Right atrium auricular region (tissue), 2 donors: ENCODE measurements around the gene ENTPD8. TPM values are rescaled to one million over a fixed set of nuclear protein-coding genes. Genes with fewer than 3 reads are reported as not detected.
"Not testable (repeated sequence)": the region's sequence is repeated elsewhere in the genome, so short reads cannot be mapped to it uniquely, and the experiment has no call there.

Experiments
- DNase-seq: peaks from one replicate; pipeline ENCODE4 v3.0.0-alpha.2; 2019; ENCODE audit warnings: low spot score
- H3K27ac ChIP-seq, 2 donors: fragments of 200-600 bp; sonication (generic); 1 replicate in 1 of 2; 2 replicates in 1 of 2; pipeline ENCODE4 v1.5.1; 2016 to 2019
- H3K27me3 ChIP-seq, 2 donors: fragments of 200-600 bp; sonication (generic); one replicate each; pipeline versions ENCODE4 v1.5.1 to v1.6.0; 2017 to 2019
- H3K36me3 ChIP-seq: fragments of 200-600 bp; sonication (generic); one replicate; pipeline ENCODE4 v1.5.1; 2016
- H3K4me1 ChIP-seq, 2 donors: fragments of 200-600 bp; sonication (generic); one replicate each; pipeline versions ENCODE4 v1.5.1 to v1.6.0; 2017 to 2019
- H3K4me3 ChIP-seq, 2 donors: fragments of 200-600 bp; sonication (generic); 1 replicate in 1 of 2; 2 replicates in 1 of 2; pipeline ENCODE4 v1.5.1; 2017 to 2019; ENCODE audit warnings: mild to moderate bottlenecking in 1 of 2, moderate library complexity in 1 of 2
- H3K9me3 ChIP-seq, 2 donors: fragments of 200-600 bp; sonication (generic); one replicate each; pipeline ENCODE4 v1.5.1; 2019
- total RNA-seq, 2 donors: library from RNA; depleted of rRNA; stranded (reverse); fragments of >200 nt; gene quantifications; one replicate each; pipeline ENCODE4 v1.1.0, GENCODE V29; 2016
- TF ChIP-seq, protein P1 (sequence below), 2 donors: fragments of 200-600 bp; sonication (generic); IDR thresholded peaks; one replicate each; pipeline ENCODE4 v1.5.1; 2019; ENCODE audit warnings: antibody characterized with exemption in 2 of 2

ENTPD8 gene
- total RNA-seq, 2 donors from 2014 or later: not detected

DNA sequence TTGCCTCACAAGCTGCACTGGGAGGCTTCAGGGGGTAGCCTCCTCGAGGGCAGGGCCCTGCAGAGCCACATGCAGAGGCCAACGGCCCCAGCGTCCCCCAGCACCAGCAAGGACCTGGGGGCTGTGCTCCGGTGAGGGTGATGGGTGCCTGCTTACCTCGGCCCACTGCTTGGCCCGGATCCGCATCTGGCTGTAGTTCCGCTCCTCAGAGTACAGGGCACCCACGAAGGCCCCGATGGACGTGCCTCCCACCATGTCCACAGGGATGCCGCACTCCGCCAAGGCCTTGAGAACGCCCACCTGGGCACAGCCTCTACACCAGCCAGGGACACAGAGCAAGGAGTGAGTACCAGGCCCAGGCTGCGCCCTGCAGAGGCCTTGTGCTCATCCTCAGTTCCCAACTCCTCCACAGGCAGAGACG is 26.0 kb upstream of the ENTPD8 start:
- Histone ChIP-seq H3K4me1 (no peaks in the 10 kb centered on the region), H3K4me3 (no peak overlapping the region), H3K27me3 (no peaks in the 10 kb centered on the region), H3K9me3 (no peaks in the 10 kb centered on the region), H3K36me3 (no peaks in the 10 kb centered on the region), H3K27ac (no peak overlapping the region)
- DNase-seq: no peak
- TF ChIP-seq, protein P1, sequence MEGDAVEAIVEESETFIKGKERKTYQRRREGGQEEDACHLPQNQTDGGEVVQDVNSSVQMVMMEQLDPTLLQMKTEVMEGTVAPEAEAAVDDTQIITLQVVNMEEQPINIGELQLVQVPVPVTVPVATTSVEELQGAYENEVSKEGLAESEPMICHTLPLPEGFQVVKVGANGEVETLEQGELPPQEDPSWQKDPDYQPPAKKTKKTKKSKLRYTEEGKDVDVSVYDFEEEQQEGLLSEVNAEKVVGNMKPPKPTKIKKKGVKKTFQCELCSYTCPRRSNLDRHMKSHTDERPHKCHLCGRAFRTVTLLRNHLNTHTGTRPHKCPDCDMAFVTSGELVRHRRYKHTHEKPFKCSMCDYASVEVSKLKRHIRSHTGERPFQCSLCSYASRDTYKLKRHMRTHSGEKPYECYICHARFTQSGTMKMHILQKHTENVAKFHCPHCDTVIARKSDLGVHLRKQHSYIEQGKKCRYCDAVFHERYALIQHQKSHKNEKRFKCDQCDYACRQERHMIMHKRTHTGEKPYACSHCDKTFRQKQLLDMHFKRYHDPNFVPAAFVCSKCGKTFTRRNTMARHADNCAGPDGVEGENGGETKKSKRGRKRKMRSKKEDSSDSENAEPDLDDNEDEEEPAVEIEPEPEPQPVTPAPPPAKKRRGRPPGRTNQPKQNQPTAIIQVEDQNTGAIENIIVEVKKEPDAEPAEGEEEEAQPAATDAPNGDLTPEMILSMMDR (IDR thresholded peaks at IDR 0.05): no peak

- not testable (repeated sequence) for H3K4me3 ChIP-seq, H3K4me1 ChIP-seq, H3K27me3 ChIP-seq, DNase-seq, H3K36me3 ChIP-seq, H3K9me3 ChIP-seq, H3K27ac ChIP-seq
These were observed 25.4 kb upstream of the ENTPD8 start for GRCh38 chr9:137466389-137467085.

- Histone ChIP-seq H3K27me3 (no peaks in the 10 kb centered on the region), H3K27ac (no peak overlapping the region), H3K4me3 (no peak overlapping the region), H3K9me3 (no peaks in the 10 kb centered on the region), H3K4me1 (no peaks in the 10 kb centered on the region), H3K36me3 (no peaks in the 10 kb centered on the region)
- TF ChIP-seq, protein P1 (IDR thresholded peaks at IDR 0.05): no peak
- no peak for DNase-seq
These were observed 24.7 kb upstream of the ENTPD8 start for GRCh38 chr9:137465720-137466388.

- no peak for DNase-seq
- H3K36me3 ChIP-seq: no peaks in the 10 kb centered on the region
These were observed 24.0 kb upstream of the ENTPD8 start for GRCh38 chr9:137465000-137465719.

DNA sequence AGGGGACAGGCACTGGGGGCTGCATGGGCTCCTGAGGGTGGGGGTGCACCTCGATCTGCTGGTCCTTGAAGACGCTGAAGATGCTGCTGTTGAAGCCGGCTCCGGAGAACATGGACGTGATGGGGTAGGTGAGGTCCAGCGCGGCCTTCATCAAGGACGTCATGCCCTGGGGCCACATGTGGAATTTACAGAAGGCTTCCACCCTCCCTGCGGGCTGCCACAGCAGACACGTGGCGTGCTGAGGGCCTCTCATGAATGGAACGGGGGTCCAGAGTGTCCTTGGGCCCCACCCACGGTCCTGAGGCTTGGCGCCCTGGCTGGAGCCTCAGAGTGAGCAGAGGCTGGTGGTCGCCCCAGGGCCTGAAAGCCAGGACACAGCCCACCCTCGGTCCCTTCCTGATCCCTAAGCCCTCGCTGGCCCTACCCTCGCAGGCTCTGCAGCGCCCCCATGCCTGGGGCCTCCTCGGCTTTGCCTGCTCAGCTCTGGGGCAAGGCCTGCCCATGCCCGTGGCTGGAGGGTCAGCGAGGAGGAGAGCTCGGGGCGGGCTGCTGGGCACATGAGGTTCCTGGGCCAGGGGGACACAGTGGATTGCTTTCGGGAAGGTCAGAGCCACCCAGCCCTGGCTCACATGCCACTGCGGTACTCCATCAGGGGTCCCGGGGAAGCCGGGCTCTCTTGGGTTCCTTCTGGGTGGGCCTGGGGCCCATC is 23.3 kb upstream of the ENTPD8 start:
- TF ChIP-seq, protein P1 (IDR thresholded peaks at IDR 0.05): no peak
- Histone ChIP-seq H3K27ac (no peak overlapping the region), H3K9me3 (no peaks in the 10 kb centered on the region), H3K4me1 (peaks cover 0 to 8% of the 10 kb centered on the region in 2 donors), H3K36me3 (no peaks in the 10 kb centered on the region), H3K27me3 (no peaks in the 10 kb centered on the region), H3K4me3 (no peak overlapping the region)
- DNase-seq: no peak

More at GRCh38 chr9:137465000-137465719, 24.0 kb upstream of the ENTPD8 start:
- H3K4me1 ChIP-seq: peaks cover 0 to 1% of the 10 kb centered on the region in 2 donors
- H3K27me3 ChIP-seq: no peaks in the 10 kb centered on the region
- no peak overlapping the region for H3K4me3 ChIP-seq
- TF ChIP-seq, protein P1 (IDR thresholded peaks at IDR 0.05): no peak
- H3K9me3 ChIP-seq: no peaks in the 10 kb centered on the region
- no peak overlapping the region for H3K27ac ChIP-seq

DNA sequence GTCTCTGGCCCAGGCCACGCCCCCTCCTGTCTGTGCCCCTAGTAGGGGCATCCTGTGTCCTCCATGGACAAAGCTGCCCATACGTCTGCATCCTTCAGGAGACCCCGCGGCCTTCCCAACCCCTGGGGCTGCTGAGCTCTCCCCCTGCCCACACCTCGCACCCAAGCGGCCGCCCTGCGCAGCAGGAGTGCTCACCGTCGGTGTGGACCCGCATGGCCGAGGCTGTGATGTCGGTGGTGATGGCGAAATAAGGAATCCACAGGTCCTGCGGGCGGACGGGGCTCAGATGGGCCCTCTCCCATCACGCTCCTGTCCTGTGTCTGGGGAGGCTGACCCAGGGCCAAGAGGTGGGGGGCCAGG is 22.8 kb upstream of the ENTPD8 start:
- DNase-seq: no peak
- TF ChIP-seq, protein P1 (IDR thresholded peaks at IDR 0.05): no peak
- Histone ChIP-seq H3K27me3 (no peaks in the 10 kb centered on the region), H3K36me3 (no peaks in the 10 kb centered on the region), H3K4me3 (no peak overlapping the region), H3K27ac (no peak overlapping the region), H3K9me3 (no peaks in the 10 kb centered on the region), H3K4me1 (peaks cover 0 to 10% of the 10 kb centered on the region in 2 donors)
